Measurements from ENCODE around the gene RTL10.
A peak's percentile ranks its signal among the peaks of the same experiment; 100 is the strongest.

The RTL10 gene

GRCh38 chr22:19854778-19855503 lies at the start of gene RTL10, which contains the start of gene GNB1L:
Gene RTL10, minus strand, starts transcription at chr22:19854874. Its CDS starts 2,613 bp downstream, at chr22:19852261.
Gene GNB1L, minus strand, starts transcription at chr22:19854874. Its CDS starts 33,519 bp downstream, at chr22:19821355.
- DNase-seq (ENCODE audit: low read depth in 2 of 2): peak; percentile 93 to 96

- DNase-seq (ENCODE audit: low read depth in 2 of 2): no peak
Measured at GRCh38 chr22:19904174-19904856, 49.6 kb upstream of the RTL10 start.

DNA sequence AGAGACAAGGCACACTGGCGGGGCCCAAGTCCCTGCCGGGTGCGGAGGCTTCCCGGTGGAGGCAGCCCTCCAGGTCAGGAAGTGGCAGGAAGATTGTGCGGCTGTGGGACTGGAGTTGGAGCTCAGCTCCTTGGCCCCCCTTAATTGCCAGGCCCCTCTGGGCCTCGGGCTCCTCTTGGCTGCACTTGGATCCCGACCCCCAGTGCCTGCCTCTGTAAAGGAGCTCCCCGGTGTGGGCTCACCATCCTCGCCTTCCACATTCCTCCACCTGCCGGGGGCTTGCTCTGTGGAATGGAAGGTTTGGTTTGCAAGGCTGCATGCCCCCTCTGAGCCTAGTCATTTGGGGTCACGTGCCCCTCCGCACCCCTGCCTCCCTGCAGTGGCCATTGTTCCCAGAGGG lies 48.8 kb upstream of the RTL10 start:
- DNase-seq (ENCODE audit: low read depth in 2 of 2): no peak

GRCh38 chr22:19903031-19903430 lies 48.4 kb upstream of the RTL10 start:
- no peak for DNase-seq (ENCODE audit: low read depth in 2 of 2)

DNA sequence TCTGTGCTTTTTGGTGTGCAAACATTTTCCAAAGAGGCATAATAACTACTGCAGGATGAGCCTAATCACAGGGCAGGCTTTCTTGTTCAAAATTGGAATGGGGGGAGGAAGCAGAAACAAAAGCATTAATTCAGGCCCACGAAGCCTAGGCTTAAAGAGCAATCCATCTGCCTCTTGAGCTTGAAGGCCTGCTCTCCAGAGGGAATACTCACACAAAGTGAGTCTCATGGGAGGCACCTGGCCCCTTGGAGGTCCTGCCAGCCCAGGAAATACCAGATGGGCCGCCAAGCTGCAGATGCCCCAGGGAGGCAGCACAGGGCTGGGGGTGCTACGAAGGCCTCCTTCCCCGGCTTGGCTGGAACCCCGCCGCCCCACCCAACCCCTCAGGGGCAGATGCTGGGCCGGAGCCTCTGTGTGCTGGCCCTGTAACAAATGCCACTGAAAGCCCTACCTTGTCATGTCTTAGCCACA lies 47.6 kb upstream of the RTL10 start:
- DNase-seq (ENCODE audit: low read depth in 2 of 2): no peak

DNA sequence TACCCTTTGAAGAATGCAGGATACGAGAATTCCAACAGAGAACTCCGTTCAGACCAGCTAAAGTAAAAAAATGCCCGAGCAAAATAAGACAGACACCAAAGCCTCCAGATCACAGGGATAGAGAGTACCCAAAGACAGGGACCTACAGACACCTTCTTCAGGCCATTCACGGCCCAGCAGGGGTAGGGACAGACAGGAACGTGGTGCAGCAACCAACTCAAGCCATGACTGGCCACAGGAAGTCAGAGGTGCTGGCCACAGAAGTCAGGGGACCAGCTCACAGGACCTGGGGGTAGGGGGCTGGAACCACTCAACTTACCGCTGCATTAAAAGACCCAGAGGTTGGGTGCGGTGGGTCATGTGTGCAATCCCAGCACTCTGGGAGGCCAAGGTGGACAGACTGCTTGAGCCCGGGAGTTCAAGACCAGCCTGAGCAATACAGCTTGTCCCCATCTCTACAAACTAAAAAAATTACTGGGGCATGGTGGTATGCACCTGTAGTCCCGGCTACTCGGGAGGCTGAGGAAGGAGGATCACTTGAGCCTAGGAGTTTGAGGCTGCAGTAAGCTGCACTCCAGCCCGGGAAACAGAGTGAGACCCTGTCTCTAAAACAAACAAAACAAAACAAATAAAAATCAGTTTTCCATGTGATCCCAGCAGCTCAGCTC lies 47.0 kb upstream of the RTL10 start:
- no peak for DNase-seq (ENCODE audit: low read depth in 2 of 2)

- DNase-seq (ENCODE audit: low read depth in 2 of 2): no peak
Measured at GRCh38 chr22:19900707-19901436, 46.2 kb upstream of the RTL10 start.

- DNase-seq (ENCODE audit: low read depth in 2 of 2): no peak
Measured at GRCh38 chr22:19898831-19899567, 44.3 kb upstream of the RTL10 start.

- no peak for DNase-seq (ENCODE audit: low read depth in 2 of 2)
Measured at GRCh38 chr22:19898145-19898544, 43.5 kb upstream of the RTL10 start.

DNA sequence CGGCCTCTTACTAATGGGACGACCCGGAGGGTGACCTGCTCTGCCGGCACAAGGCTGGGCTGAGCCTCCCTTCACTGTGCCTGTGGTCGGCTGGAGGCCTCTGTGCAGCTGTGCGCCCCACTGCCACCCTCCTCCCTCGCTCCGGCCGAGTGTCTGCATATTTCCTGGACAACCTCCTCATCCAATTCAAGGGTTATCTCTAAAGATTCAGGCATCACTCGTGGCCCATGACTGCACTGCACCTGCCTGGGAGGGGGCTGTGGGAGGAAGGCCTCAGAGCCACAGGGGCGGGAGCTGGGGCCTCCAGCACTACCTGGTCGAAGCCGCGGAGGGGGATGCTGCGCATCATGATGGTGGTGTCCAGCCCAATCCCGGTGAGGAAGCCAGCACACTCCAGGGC lies 43.1 kb upstream of the RTL10 start:
- no peak for DNase-seq (ENCODE audit: low read depth in 2 of 2)

DNA sequence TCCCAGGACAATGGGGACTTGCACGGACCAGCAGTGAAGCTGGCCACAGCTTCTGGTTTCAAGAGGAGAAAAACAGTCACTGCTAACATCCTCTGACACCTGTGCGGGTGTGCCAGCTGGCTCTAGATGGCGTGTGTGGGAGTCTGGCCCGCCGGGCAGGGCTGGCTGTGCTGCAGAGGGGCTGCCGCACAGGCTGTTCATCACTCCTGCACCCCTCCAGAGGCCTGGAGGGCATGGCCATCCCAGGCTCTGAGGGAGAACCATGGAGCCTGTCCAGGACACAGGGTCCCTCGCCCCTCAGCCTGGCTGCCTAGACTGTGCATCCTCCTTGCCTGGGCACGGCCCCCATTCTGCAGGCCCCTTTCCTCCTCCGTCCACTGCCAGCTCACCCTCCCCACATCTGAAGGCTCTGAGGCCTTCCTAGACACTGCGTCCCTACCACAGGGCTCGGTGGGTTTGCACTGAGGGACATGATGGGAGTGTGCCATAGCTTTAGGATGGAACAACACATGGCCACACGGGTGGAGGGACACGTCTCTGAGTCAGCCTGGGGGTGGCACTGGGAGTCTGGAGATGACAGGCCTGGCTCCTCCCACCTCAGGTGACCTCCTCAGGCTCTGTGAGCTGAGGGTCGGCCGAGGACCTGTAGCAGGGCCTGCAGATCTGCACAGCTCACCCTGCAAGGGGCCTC lies 42.1 kb upstream of the RTL10 start:
- DNase-seq (ENCODE audit: low read depth in 2 of 2): no peak

DNA sequence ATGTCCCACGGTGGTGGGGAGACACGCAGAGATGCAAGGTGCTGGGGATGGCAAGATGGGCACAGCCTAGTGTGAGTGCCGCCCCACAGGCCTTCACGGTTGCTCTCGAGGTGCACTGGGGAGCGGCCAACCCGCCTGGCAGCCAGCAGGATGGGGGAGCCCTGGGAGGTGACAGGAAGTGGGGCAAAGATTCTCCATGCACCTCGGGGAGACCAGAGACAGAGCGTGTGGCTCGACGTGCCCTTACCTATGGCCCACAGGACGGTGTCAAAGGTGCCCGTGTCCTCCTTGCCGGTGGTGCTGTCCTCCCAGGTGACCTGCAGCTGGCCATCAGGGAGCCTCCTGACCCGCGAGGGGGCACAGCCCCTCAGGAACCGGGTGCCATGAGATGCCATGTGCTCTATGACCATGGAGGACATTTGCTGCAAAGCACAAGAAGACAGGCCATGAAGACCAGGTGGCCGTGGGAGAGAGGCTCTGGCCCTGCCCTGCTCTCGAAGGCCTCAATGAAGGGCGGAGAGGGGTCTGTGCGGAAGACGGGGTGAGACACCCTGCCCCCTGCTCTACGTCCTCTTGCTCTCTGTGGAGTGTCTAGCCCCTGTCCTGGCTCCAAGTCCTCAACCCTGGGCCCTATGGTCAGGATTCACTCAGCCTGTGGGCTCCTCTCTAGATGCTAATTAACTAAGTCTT lies 40.6 kb upstream of the RTL10 start:
- no peak for DNase-seq (ENCODE audit: low read depth in 2 of 2)

- no peak for DNase-seq (ENCODE audit: low read depth in 2 of 2)
Measured at GRCh38 chr22:19893363-19893762, 38.7 kb upstream of the RTL10 start.

GRCh38 chr22:19892925-19893324 lies 38.3 kb upstream of the RTL10 start:
- no peak for DNase-seq (ENCODE audit: low read depth in 2 of 2)

DNA sequence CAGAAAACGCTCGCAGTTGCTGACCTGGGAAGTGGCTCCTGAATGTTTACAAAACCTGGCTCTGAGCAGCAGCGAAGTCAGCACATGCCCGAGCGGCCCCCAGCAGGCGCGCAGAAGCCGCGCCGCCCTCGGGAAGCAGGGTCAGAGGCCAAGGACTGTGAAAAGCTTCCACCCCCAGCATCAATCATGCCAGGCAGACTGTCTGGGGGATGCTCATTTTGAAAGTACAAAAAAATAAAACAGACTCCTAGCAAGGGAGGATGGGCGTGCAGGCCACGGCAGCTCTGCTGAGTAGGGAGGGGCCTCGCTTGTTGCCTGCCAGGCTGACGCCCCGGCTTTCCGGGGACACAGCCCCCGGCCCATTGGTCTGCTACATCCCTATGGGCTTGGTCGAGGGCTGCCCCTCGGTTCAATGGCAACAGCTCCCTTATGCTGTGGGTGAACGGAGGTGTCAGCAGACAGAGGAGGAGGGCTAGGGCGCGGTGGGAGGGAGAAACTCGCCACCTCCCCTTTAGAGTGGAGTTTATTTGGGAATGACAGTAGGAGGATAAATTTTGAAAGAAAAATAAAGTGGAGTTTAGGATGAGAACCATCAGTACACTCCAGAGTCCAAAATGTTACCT lies 37.7 kb upstream of the RTL10 start:
- peak; percentile 45 to 53 for DNase-seq (ENCODE audit: low read depth in 2 of 2)

DNA sequence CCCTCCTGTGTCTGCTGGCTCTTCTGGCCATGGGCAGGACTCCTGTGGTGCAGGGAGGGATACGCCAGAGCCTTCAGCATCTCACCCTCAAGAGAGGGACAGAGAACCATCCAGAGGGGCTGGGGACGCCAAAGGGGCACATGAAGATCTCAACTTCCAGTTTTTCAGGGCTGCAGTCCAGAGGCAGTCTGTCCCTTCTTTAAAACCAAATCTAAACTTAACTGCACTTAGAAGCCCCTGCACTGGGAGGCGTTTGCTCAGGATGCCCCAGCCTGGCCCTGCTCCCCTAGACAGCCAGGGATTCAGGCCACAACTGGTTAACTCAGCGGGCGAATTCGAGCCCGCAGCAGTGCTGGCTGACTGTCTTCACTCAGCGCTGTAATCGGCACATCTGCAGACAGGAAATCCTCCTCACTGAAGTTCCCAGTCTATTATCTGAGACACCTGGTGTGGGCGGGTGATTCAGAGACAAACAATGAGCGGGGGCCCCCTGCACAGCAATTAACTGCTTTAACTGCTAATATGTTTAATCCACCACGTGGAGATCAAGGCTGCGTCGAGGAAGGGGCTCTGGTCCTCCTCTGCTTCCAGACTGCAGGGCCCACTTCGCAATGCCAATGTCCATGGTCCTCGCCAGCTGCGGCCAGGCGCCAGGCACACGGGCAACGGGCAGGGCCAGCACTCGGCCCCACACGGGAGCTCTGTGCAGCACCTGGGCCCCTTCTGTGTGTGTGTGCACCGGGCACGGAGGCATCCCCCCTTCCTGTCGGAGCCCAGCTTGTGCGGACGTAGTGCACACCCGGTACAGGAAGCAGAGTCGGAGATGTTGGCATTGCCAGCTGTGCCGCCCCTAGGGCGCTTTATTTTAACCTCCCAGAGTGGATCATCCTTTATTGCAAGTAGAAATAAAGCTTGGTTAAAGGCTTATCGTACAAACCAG lies 36.9 kb upstream of the RTL10 start:
- peak; percentile 66 to 81 for DNase-seq (ENCODE audit: low read depth in 2 of 2)

GRCh38 chr22:19890502-19891316 lies 36.0 kb upstream of the RTL10 start:
- no peak for DNase-seq (ENCODE audit: low read depth in 2 of 2)

DNA sequence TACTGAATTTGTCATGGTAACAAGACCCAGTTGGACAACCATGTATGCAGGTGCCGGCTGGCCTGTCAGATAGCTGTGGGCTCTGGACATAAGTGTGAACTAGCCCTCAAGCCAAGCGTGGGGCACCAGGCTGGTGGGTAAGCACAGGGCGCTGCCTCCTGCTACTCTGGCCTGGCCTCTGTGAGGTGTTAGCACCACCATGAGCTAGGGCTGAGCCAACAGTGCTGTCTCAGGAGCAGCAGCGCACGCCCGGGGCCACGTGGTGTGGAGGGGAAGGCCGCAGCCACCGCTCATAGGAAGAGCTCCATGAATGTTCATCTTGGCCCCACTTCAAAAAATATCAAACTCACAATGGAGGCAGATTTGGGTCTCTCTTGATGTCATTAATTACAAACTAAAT lies 35.3 kb upstream of the RTL10 start:
- DNase-seq (ENCODE audit: low read depth in 2 of 2): no peak
